Thymus (tissue), 11 donors: ENCODE results near the gene EGFL7. TPM values are rescaled to one million over a fixed set of nuclear protein-coding genes. Genes with fewer than 3 reads are reported as not detected.

ENCODE experiments used
- DNase-seq, 9 donors: peaks; one replicate each; pipeline ENCODE4 v3.0.0-alpha.2; 2013; ENCODE audit warnings: low spot score in 9 of 9, low read depth in 6 of 9, missing footprints in 1 of 9
- H3K27ac ChIP-seq, 2 donors: one replicate each; pipeline ENCODE4 v1.5.1; 2013; ENCODE audit warnings: control low read depth in 1 of 2, low read depth in 1 of 2, low read length in 1 of 2, mild to moderate bottlenecking in 1 of 2, moderate library complexity in 1 of 2
- H3K27me3 ChIP-seq, 2 donors: one replicate each; pipeline ENCODE4 v1.5.1; 2013; ENCODE audit warnings: low read length in 1 of 2; ENCODE audit not compliant: control insufficient read depth in 2 of 2, insufficient read depth in 1 of 2
- H3K36me3 ChIP-seq, 2 donors: one replicate each; pipeline ENCODE4 v1.5.1; 2013; ENCODE audit warnings: low read length in 1 of 2, mild to moderate bottlenecking in 1 of 2, moderate library complexity in 1 of 2; ENCODE audit not compliant: control insufficient read depth in 2 of 2, insufficient read depth in 2 of 2
- H3K4me1 ChIP-seq, 2 donors: one replicate each; pipeline ENCODE4 v1.5.1; 2013; ENCODE audit warnings: low read length in 2 of 2; ENCODE audit not compliant: control insufficient read depth in 2 of 2, insufficient read depth in 2 of 2
- H3K4me3 ChIP-seq, 2 donors: one replicate each; pipeline ENCODE4 v1.5.1; 2013; ENCODE audit warnings: low read length in 2 of 2, control low read depth in 1 of 2, mild to moderate bottlenecking in 1 of 2
- H3K9me3 ChIP-seq, 2 donors: one replicate each; pipeline ENCODE4 v1.5.1; 2013; ENCODE audit warnings: low read length in 1 of 2, mild to moderate bottlenecking in 1 of 2; ENCODE audit not compliant: control insufficient read depth in 2 of 2, insufficient read depth in 1 of 2
- WGBS: extraction: QIAGEN DNeasy Blood & Tissue Kit; methylation state at CpG from one replicate; pipeline ENCODE4 v1.1.7; 2013; 5-methylcytosine and 5-hydroxymethylcytosine counted together
- polyA plus RNA-seq: library from polyadenylated mRNA; stranded (reverse); fragments of 200-250 nt; gene quantifications from one replicate; pipeline ENCODE4 v1.2.3, GENCODE V29; 2013
- total RNA-seq: library from RNA; stranded (reverse); fragments of 120-200 nt; gene quantifications from one replicate; pipeline ENCODE4 v1.2.4, GENCODE V29; 2013
- donor health status: healthy.

Gene EGFL7
- total and polyA plus RNA-seq, 2 donors, result 18.1 to 118 TPM

DNA sequence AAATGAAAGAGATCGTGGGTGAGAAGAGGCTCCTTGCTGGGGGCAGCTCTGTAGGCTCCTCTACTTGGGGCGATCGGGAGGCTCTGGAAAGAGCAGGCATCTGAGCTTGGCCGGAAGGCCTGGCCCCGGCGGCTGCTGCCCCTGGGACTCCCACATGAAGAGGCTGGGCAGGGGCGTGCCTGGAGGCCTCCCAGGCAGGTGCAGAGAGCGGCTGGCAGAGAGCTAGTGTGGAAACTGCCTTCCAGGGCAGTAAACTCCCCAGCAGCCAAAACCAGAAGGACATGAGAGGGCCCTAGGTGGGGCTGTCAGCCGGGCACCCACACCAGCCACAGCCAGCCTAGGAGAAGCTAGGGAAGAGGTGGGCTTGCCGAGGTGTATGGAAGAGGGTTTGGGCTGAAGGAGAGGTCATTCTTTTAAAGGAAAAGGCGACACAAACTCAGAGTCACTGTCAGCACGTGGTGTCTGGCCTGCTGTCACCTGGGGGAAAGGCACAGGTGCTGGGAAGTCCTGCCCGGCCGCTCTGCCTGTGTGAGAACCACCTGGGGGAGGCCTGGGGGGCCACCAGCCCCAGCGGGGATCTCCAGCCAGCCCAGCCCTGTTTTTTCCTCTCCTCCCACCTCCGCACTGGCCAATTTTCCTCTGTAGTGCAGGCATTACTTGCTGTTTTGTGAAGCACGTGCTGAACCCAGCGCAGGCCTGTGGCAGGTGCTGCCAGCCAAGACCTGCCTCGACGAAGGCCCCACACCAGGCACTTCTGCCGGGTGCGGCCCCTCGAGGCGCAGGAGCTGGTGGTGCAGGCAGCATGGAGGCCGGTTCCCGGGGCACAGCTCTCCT, 44.8 kb upstream of the EGFL7 start:
- DNase-seq, result peak in 1 of 9 donors; percentile 54
- H3K4me1 ChIP-seq, result peaks cover 10 to 81% of the 10 kb centered on the region in 2 donors
- WGBS, result 50% methylated on average over 26 of the region's 26 CpGs

GRCh38 chr9:136618580-136619547, 43.9 kb upstream of the EGFL7 start:
- DNase-seq, result no peak
- H3K27me3 ChIP-seq, result peaks cover 0 to 23% of the 10 kb centered on the region in 2 donors
- peaks cover 10 to 89% of the 10 kb centered on the region in 2 donors for H3K4me1 ChIP-seq
- peaks cover 0 to 6% of the 10 kb centered on the region in 2 donors for H3K9me3 ChIP-seq
- H3K4me3 ChIP-seq, result no peak overlapping the region
- peak overlapping the region in 1 of 2 donors; percentile 38 for H3K27ac ChIP-seq
- H3K36me3 ChIP-seq, result no peaks in the 10 kb centered on the region
- WGBS, result 50% methylated on average over 27 of the region's 27 CpGs

More for the DNA sequence above, 44.8 kb upstream of the EGFL7 start:
- H3K27ac ChIP-seq, result peak overlapping the region in 1 of 2 donors; percentile 38
- no peak overlapping the region for H3K4me3 ChIP-seq
- H3K27me3 ChIP-seq, result peaks cover 0 to 23% of the 10 kb centered on the region in 2 donors
- no peaks in the 10 kb centered on the region for H3K36me3 ChIP-seq
- peaks cover 0 to 6% of the 10 kb centered on the region in 2 donors for H3K9me3 ChIP-seq

- 55% methylated on average over 26 of the region's 26 CpGs for WGBS
- H3K9me3 ChIP-seq, result peaks cover 0 to 6% of the 10 kb centered on the region in 2 donors
Observed at GRCh38 chr9:136619742-136620440, 42.8 kb upstream of the EGFL7 start.

GRCh38 chr9:136620441-136621018, 42.2 kb upstream of the EGFL7 start:
- Histone ChIP-seq H3K27ac (peak overlapping the region in 1 of 2 donors; percentile 8), H3K27me3 (peaks cover 0 to 23% of the 10 kb centered on the region in 2 donors), H3K4me1 (peaks cover 10 to 92% of the 10 kb centered on the region in 2 donors), H3K4me3 (no peak overlapping the region), H3K36me3 (no peaks in the 10 kb centered on the region), H3K9me3 (peaks cover 0 to 6% of the 10 kb centered on the region in 2 donors)
- DNase-seq, result no peak
- WGBS, result 97% methylated on average over 29 of the region's 29 CpGs

More at GRCh38 chr9:136619742-136620440, 42.8 kb upstream of the EGFL7 start:
- no peak overlapping the region for H3K27ac ChIP-seq
- H3K36me3 ChIP-seq, result no peaks in the 10 kb centered on the region
- no peak overlapping the region for H3K4me3 ChIP-seq
- H3K4me1 ChIP-seq, result peaks cover 10 to 92% of the 10 kb centered on the region in 2 donors
- no peak for DNase-seq
- H3K27me3 ChIP-seq, result peaks cover 0 to 23% of the 10 kb centered on the region in 2 donors

- Histone ChIP-seq H3K4me1 (peaks cover 10 to 96% of the 10 kb centered on the region in 2 donors), H3K27ac (peak overlapping the region; percentile 18 to 48), H3K36me3 (no peaks in the 10 kb centered on the region), H3K9me3 (peaks cover 0 to 6% of the 10 kb centered on the region in 2 donors), H3K4me3 (no peak overlapping the region), H3K27me3 (peaks cover 0 to 23% of the 10 kb centered on the region in 2 donors)
- 61% methylated on average over 34 of the region's 34 CpGs for WGBS
- DNase-seq, result no peak
Observed at GRCh38 chr9:136621019-136621733, 41.5 kb upstream of the EGFL7 start.

DNA sequence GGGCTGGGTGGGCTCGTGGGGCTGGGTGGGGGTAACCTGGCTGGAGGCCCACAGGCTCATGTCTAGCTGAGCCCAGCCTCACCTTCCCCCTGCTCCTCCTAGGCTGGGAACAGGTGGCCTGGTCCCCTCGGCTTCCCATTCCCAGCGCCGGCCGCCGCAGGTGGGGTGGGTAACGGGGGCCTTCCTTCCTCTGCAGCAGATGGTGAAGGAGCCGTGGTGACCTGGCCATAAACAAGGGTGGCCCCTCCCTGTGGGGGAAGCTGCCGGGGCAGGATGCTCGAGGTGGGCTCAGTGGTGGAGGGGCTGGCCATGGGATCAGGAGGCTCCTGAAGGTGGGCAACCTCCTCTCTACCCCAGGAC, 41.0 kb upstream of the EGFL7 start:
- DNase-seq, result no peak
- H3K36me3 ChIP-seq, result no peaks in the 10 kb centered on the region
- no peak overlapping the region for H3K4me3 ChIP-seq
- peaks cover 0 to 6% of the 10 kb centered on the region in 2 donors for H3K9me3 ChIP-seq
- H3K4me1 ChIP-seq, result peaks cover 12 to 97% of the 10 kb centered on the region in 2 donors
- peaks cover 0 to 23% of the 10 kb centered on the region in 2 donors for H3K27me3 ChIP-seq
- 11% methylated on average over 10 of the region's 10 CpGs for WGBS
- H3K27ac ChIP-seq, result no peak overlapping the region

DNA sequence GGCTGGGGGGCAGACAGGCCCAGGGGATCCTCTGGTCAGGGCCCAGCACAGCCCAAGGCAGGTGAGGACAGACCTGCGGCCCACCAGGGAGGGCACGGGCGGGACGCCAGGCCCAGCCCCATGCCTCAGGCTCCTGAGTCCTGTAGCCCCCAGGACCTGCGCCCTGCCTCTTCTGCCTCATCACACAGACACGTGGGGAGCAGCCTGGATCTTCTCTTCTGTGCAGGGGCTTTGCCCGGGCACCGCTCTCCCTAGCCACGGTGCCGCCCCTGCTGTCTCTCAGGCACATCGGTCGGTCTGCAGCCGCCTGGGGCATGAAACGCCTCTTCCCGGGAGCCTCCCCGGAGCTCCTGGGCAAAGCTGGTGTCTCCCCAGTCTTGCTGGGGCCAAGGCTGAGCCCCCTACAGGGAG, 40.2 kb upstream of the EGFL7 start:
- DNase-seq, result no peak

More for the DNA sequence above, 40.2 kb upstream of the EGFL7 start:
- Histone ChIP-seq H3K9me3 (peaks cover 0 to 6% of the 10 kb centered on the region in 2 donors), H3K36me3 (no peaks in the 10 kb centered on the region), H3K4me1 (peaks cover 17 to 98% of the 10 kb centered on the region in 2 donors), H3K27me3 (peaks cover 0 to 30% of the 10 kb centered on the region in 2 donors), H3K4me3 (no peak overlapping the region), H3K27ac (no peak overlapping the region)
- WGBS, result 79% methylated on average over 16 of the region's 16 CpGs
